Gastrocnemius medialis (tissue), 4 donors: ENCODE results near the gene KRTAP5-3. TPM values are rescaled to one million over a fixed set of nuclear protein-coding genes. Genes with fewer than 3 reads are reported as not detected.
"Not testable (repeated sequence)": the region's sequence is repeated elsewhere in the genome, so short reads cannot be mapped to it uniquely, and the experiment has no call there.

ENCODE experiments used
- ATAC-seq, 2 donors: fragments of 150-250 bp; one replicate each; pipeline ENCODE4 v1.9.1; 2016
- DNase-seq, 2 donors: peaks; one replicate each; pipeline ENCODE4 v3.0.0-alpha.2; 2019
- H3K27ac ChIP-seq, 4 donors: fragments of 200-600 bp; sonication (generic); 1 replicate in 1 of 4; 2 replicates in 3 of 4; pipeline ENCODE4 v1.5.1; 2016 to 2018; ENCODE audit warnings: mild to moderate bottlenecking in 2 of 4, moderate library complexity in 1 of 4
- H3K27me3 ChIP-seq, 3 donors: fragments of 200-600 bp; sonication (generic) in 2 of 3; 1 replicate in 1 of 3; 2 replicates in 2 of 3; pipeline versions ENCODE4 v1.5.1 to v1.6.0; 2016 to 2019; ENCODE audit warnings: mild to moderate bottlenecking in 1 of 3, moderate library complexity in 1 of 3
- H3K36me3 ChIP-seq, 2 donors: fragments of 200-600 bp; sonication (generic) in 1 of 2; one replicate each; pipeline ENCODE4 v1.5.1; 2017 to 2018
- H3K4me1 ChIP-seq, 2 donors: fragments of 200-600 bp; sonication (generic) in 1 of 2; one replicate each; pipeline ENCODE4 v1.5.1; 2016 to 2017; ENCODE audit warnings: mild to moderate bottlenecking in 2 of 2
- H3K4me3 ChIP-seq, 4 donors: fragments of 200-600 bp; sonication (generic) in 3 of 4; 1 replicate in 1 of 4; 2 replicates in 3 of 4; pipeline ENCODE4 v1.5.1; 2016 to 2019; ENCODE audit warnings: mild to moderate bottlenecking in 2 of 4
- H3K9me3 ChIP-seq, 3 donors: fragments of 200-600 bp; sonication (generic) in 2 of 3; 1 replicate in 1 of 3; 2 replicates in 2 of 3; pipeline ENCODE4 v1.5.1; 2016 to 2019
- CTCF ChIP-seq, 5 experiments: fragments of 450-650 bp in 3 of 5; fragments of 200-600 bp in 2 of 5; sonication (generic) in 2 of 5; IDR thresholded peaks in 4 of 5; conservative IDR thresholded peaks in 1 of 5; 1 replicate in 4 of 5; 2 replicates in 1 of 5; pipeline ENCODE4 v1.5.1; 2016 to 2019; ENCODE audit warnings: antibody characterized with exemption in 5 of 5, mild to moderate bottlenecking in 3 of 5, moderate library complexity in 3 of 5
- POLR2A ChIP-seq, 2 donors: fragments of 450-650 bp; IDR thresholded peaks; one replicate each; pipeline ENCODE4 v1.6.1; 2017; ENCODE audit warnings: antibody characterized with exemption in 2 of 2, mild to moderate bottlenecking in 2 of 2, moderate library complexity in 2 of 2
- in situ Hi-C, 4 donors: fragments of 200-750 bp; cut with MboI; loops; one replicate each; pipeline versions ENCODE4 v1.15.0 to v1.8.0; 2017; ENCODE audit warnings: low sequenced_read_pairs in 4 of 4
- intact Hi-C: fragments of 100-400 bp; cut with DNase I; formaldehyde crosslinking; loops from one replicate; pipeline ENCODE4 v1.15.1; 2023; ENCODE audit warnings: low total_unique reads
- total RNA-seq, 4 donors: library from RNA; depleted of rRNA; stranded (reverse); fragments of >200 nt; gene quantifications; one replicate each; pipeline versions ENCODE4 v1.1.0 to v1.2.3, GENCODE V29; 2016

KRTAP5-3 gene
- total RNA-seq, 4 donors from 2014 or later = not detected

GRCh38 chr11:1618231-1618630, 10.0 kb upstream of the KRTAP5-3 start:
- TF ChIP-seq CTCF (IDR thresholded peaks at IDR 0.05 in 4 of 5, conservative IDR thresholded peaks at IDR 0.05 in 1 of 5) = no peak
- TF ChIP-seq POLR2A (IDR thresholded peaks at IDR 0.05) = no peak
- Histone ChIP-seq H3K4me3 (no peak overlapping the region), H3K4me1 (no peaks in the 10 kb centered on the region), H3K36me3 (no peaks in the 10 kb centered on the region), H3K9me3 (no peaks in the 10 kb centered on the region), H3K27ac (no peak overlapping the region), H3K27me3 (peaks cover 0 to 13% (median 9%) of the 10 kb centered on the region in 3 donors)
- ATAC-seq (no peak), DNase-seq (no peak)
- in situ Hi-C loops (no loop called here), intact Hi-C loops (no loop called here)

- in situ Hi-C loops, H3K4me3 ChIP-seq, H3K27me3 ChIP-seq, H3K9me3 ChIP-seq, H3K4me1 ChIP-seq, ATAC-seq, H3K36me3 ChIP-seq, H3K27ac ChIP-seq, intact Hi-C loops, DNase-seq: not testable (repeated sequence)
Observed at GRCh38 chr11:1607901-1608300, 362 bp downstream of the KRTAP5-3 start.

GRCh38 chr11:1607156-1607845, 962 bp downstream of the KRTAP5-3 start:
- DNase-seq, H3K9me3 ChIP-seq, H3K36me3 ChIP-seq, H3K27me3 ChIP-seq, H3K4me3 ChIP-seq, intact Hi-C loops, H3K27ac ChIP-seq, in situ Hi-C loops, ATAC-seq, H3K4me1 ChIP-seq: not testable (repeated sequence)

- intact Hi-C loops, H3K9me3 ChIP-seq, H3K4me3 ChIP-seq, H3K4me1 ChIP-seq, DNase-seq, ATAC-seq, H3K36me3 ChIP-seq, in situ Hi-C loops, H3K27ac ChIP-seq, H3K27me3 ChIP-seq: not testable (repeated sequence)
Observed at GRCh38 chr11:1605923-1606322, 2.3 kb downstream of the KRTAP5-3 start.

- no peaks in the 10 kb centered on the region for H3K9me3 ChIP-seq
- DNase-seq (no peak), ATAC-seq (no peak)
- no peaks in the 10 kb centered on the region for H3K36me3 ChIP-seq
- TF ChIP-seq POLR2A (IDR thresholded peaks at IDR 0.05) = no peak
- TF ChIP-seq CTCF (IDR thresholded peaks at IDR 0.05 in 4 of 5, conservative IDR thresholded peaks at IDR 0.05 in 1 of 5) = no peak
- in situ Hi-C loops (no loop called here), intact Hi-C loops (no loop called here)
- H3K27me3 ChIP-seq = peaks cover 0 to 6% (median 6%) of the 10 kb centered on the region in 3 donors
- no peak overlapping the region for H3K4me3 ChIP-seq
- no peak overlapping the region for H3K27ac ChIP-seq
- H3K4me1 ChIP-seq = peaks cover 0 to 2% of the 10 kb centered on the region in 2 donors
Observed at GRCh38 chr11:1604711-1605110, 3.6 kb downstream of the KRTAP5-3 start.

GRCh38 chr11:1604181-1604580, 4.1 kb downstream of the KRTAP5-3 start:
- H3K4me1 ChIP-seq = peaks cover 0 to 2% of the 10 kb centered on the region in 2 donors
- no peak for DNase-seq
- TF ChIP-seq POLR2A (IDR thresholded peaks at IDR 0.05) = no peak
- no peak for TF ChIP-seq CTCF (IDR thresholded peaks at IDR 0.05 in 4 of 5, conservative IDR thresholded peaks at IDR 0.05 in 1 of 5)
- H3K27me3 ChIP-seq = peaks cover 0 to 6% (median 6%) of the 10 kb centered on the region in 3 donors
- H3K9me3 ChIP-seq = no peaks in the 10 kb centered on the region
- no peak overlapping the region for H3K27ac ChIP-seq
- H3K36me3 ChIP-seq = no peaks in the 10 kb centered on the region
- no peak for ATAC-seq
- intact Hi-C loops (no loop called here), in situ Hi-C loops (no loop called here)
- H3K4me3 ChIP-seq = no peak overlapping the region
